SK-N-SH (cell line): ENCODE results near the gene CEP78. TPM values are rescaled to one million over a fixed set of nuclear protein-coding genes. Genes with fewer than 3 reads are reported as not detected.

Experiments used
- CTCF ChIA-PET: fragments of 300-600, 350-600 bp; formaldehyde crosslinking; extraction: SDS; loops from one replicate; lab custom pipeline; 2021; lab: Yijun Ruan, JAX
- POLR2A ChIA-PET: fragments of 350-600 bp; sonication (Branson Sonifier 250); formaldehyde crosslinking; extraction: SDS; loops from one replicate; lab custom pipeline; 2020; ENCODE audit warnings: antibody characterized with exemption, inconsistent platforms; lab: Yijun Ruan, JAX
- DNase-seq: peaks from one replicate; pipeline ENCODE4 v3.0.0; 2012
- H2AFZ ChIP-seq: fragments of 200-600 bp; sonication (generic); 2 replicates; pipeline ENCODE4 v1.8.1; 2016; ENCODE audit warnings: antibody characterized with exemption, mild to moderate bottlenecking, low read depth
- H3F3A ChIP-seq: fragments of 200-600 bp; sonication (generic); replicated peaks from 2 replicates; pipeline ENCODE3; 2016; ENCODE audit warnings: antibody characterized with exemption, mild to moderate bottlenecking; ENCODE audit not compliant: insufficient read depth
- H3K27ac ChIP-seq, 2 experiments: fragments of 200-500 bp in 1 of 2; fragments of 200-600 bp in 1 of 2; sonication (Bioruptor generic) in 1 of 2; sonication (generic), shearing (Covaris generic) in 1 of 2; 2 replicates each; pipeline versions ENCODE4 v1.5.1 to v1.6.1; 2014 to 2016; ENCODE audit warnings: low read depth in 2 of 2, inconsistent platforms in 1 of 2, low read length in 1 of 2, mild to moderate bottlenecking in 1 of 2, mixed read lengths in 1 of 2
- H3K27me3 ChIP-seq: fragments of 200-600 bp; sonication (generic), shearing (Covaris generic); 2 replicates; pipeline ENCODE4 v1.6.1; 2016; ENCODE audit warnings: mixed run types; ENCODE audit not compliant: insufficient read depth
- H3K36me3 ChIP-seq, 2 experiments: fragments of 200-500 bp in 1 of 2; fragments of 200-600 bp in 1 of 2; sonication (Bioruptor generic) in 1 of 2; sonication (generic) in 1 of 2; replicated peaks in 1 of 2; 2 replicates each; pipeline versions ENCODE3 to v1.5.1; 2014 to 2016; ENCODE audit warnings: low read length in 1 of 2, mild to moderate bottlenecking in 1 of 2; ENCODE audit not compliant: insufficient read depth in 2 of 2, control insufficient read depth in 1 of 2
- H3K4me1 ChIP-seq, 2 experiments: fragments of 200-500 bp in 1 of 2; fragments of 200-600 bp in 1 of 2; sonication (Bioruptor generic) in 1 of 2; sonication (generic), shearing (Covaris generic) in 1 of 2; 2 replicates each; pipeline versions ENCODE4 v1.5.1 to v1.6.1; 2014 to 2016; ENCODE audit warnings: low read depth in 1 of 2, low read length in 1 of 2, mixed run types in 1 of 2; ENCODE audit not compliant: insufficient read depth in 2 of 2, control insufficient read depth in 1 of 2
- H3K4me2 ChIP-seq: fragments of 200-600 bp; sonication (generic), shearing (Covaris generic); 2 replicates; pipeline ENCODE4 v1.6.1; 2017; ENCODE audit warnings: mixed run types
- H3K4me3 ChIP-seq, 2 experiments: fragments of 200-500 bp in 1 of 2; fragments of 200-600 bp in 1 of 2; sonication (Bioruptor generic) in 1 of 2; sonication (generic), shearing (Covaris generic) in 1 of 2; 2 replicates each; pipeline versions ENCODE4 v1.5.1 to v1.8.1; 2014 to 2016; ENCODE audit warnings: low read depth in 2 of 2, inconsistent platforms in 1 of 2, low read length in 1 of 2, mild to moderate bottlenecking in 1 of 2, mixed read lengths in 1 of 2, moderate library complexity in 1 of 2
- H3K79me2 ChIP-seq: fragments of 200-600 bp; sonication (generic); 2 replicates; pipeline ENCODE4 v1.8.1; 2017; ENCODE audit warnings: mild to moderate bottlenecking; ENCODE audit not compliant: insufficient read depth
- H3K9ac ChIP-seq: fragments of 200-600 bp; sonication (generic); 2 replicates; pipeline ENCODE4 v1.6.1; 2017; ENCODE audit warnings: mixed run types
- H3K9me2 ChIP-seq: fragments of 200-600 bp; sonication (generic); 2 replicates; pipeline ENCODE4 v1.6.1; 2017; ENCODE audit warnings: mixed run types
- H3K9me3 ChIP-seq: fragments of 200-600 bp; sonication (generic); 2 replicates; pipeline ENCODE4 v1.6.1; 2017; ENCODE audit warnings: mixed run types, mild to moderate bottlenecking, moderate library complexity
- H4K20me1 ChIP-seq: fragments of 200-600 bp; sonication (generic); 2 replicates; pipeline ENCODE4 v1.6.1; 2017; ENCODE audit warnings: mild to moderate bottlenecking, mixed run types; ENCODE audit not compliant: insufficient read depth
- ELF1 ChIP-seq: IDR thresholded peaks from 2 replicates; pipeline ENCODE4 v1.4.0; 2012
- FOSL2 ChIP-seq: IDR thresholded peaks from 2 replicates; pipeline ENCODE4 v1.4.0; 2012; ENCODE audit warnings: low read depth, mild to moderate bottlenecking, moderate library complexity, borderline replicate concordance
- FOXJ3 ChIP-seq: sonication (generic); formaldehyde crosslinking; IDR thresholded peaks from 2 replicates; pipeline ENCODE4 v1.5.1; 2020; ENCODE audit warnings: mild to moderate bottlenecking, missing genetic modification reagents
- MEF2A ChIP-seq: IDR thresholded peaks from 2 replicates; pipeline ENCODE4 v1.4.0; 2012; ENCODE audit warnings: low read depth, borderline replicate concordance
- MXI1 ChIP-seq: IDR thresholded peaks from 2 replicates; pipeline ENCODE4 v1.6.1; 2012; ENCODE audit warnings: mild to moderate bottlenecking, low read depth, low read length, improper control_type of control experiment
- NFIC ChIP-seq: IDR thresholded peaks from 2 replicates; pipeline ENCODE4 v1.4.0; 2012; ENCODE audit warnings: borderline replicate concordance
- POLR2AphosphoS5 ChIP-seq: IDR thresholded peaks from 2 replicates; pipeline ENCODE4 v1.6.1; 2012; ENCODE audit warnings: low read depth, low read length
- RAD21 ChIP-seq: IDR thresholded peaks from 2 replicates; pipeline ENCODE4 v1.6.1; 2012; ENCODE audit warnings: mild to moderate bottlenecking, low read length
- RFX5 ChIP-seq: IDR thresholded peaks from 2 replicates; pipeline ENCODE4 v1.6.1; 2012; ENCODE audit warnings: mild to moderate bottlenecking, improper control_type of control experiment, low read length
- RXRA ChIP-seq: IDR thresholded peaks from 2 replicates; pipeline ENCODE4 v1.4.0; 2012; ENCODE audit warnings: low read depth, mild to moderate bottlenecking, borderline replicate concordance
- SIN3A ChIP-seq: IDR thresholded peaks from 2 replicates; pipeline ENCODE4 v1.6.1; 2012; ENCODE audit warnings: low read depth, mild to moderate bottlenecking, low read length, moderate library complexity, borderline replicate concordance
- SMC3 ChIP-seq: IDR thresholded peaks from 2 replicates; pipeline ENCODE4 v1.6.1; 2012; ENCODE audit warnings: low read depth, low read length, improper control_type of control experiment
- TCF12 ChIP-seq: IDR thresholded peaks from 2 replicates; pipeline ENCODE4 v1.4.0; 2012
- YY1 ChIP-seq: IDR thresholded peaks from 2 replicates; pipeline ENCODE4 v1.4.0; 2012; ENCODE audit warnings: low read depth, mild to moderate bottlenecking
- WGBS: methylation state at CpG from one replicate; pipeline ENCODE4 v1.1.6; 2017; ENCODE audit warnings: low lambda C conversion rate; 5-methylcytosine and 5-hydroxymethylcytosine counted together
- polyA plus RNA-seq, 3 experiments: library from polyadenylated mRNA; depleted of rRNA; stranded (reverse); fragments of >200 nt; gene quantifications; 2 replicates each; pipeline ENCODE4 v1.2.3, GENCODE V29; 2012
- TF ChIP-seq, protein P1 (sequence below): IDR thresholded peaks from 2 replicates; pipeline ENCODE4; 2012
- TF ChIP-seq, protein P2 (sequence below): fragments of 200-600 bp; sonication (generic); IDR thresholded peaks from 2 replicates; pipeline ENCODE4 v1.6.1; 2017; ENCODE audit warnings: antibody characterized with exemption, mild to moderate bottlenecking, moderate library complexity
- TF ChIP-seq, protein P3 (sequence below): IDR thresholded peaks from 2 replicates; pipeline ENCODE4 v1.4.0; 2012; ENCODE audit warnings: low read depth, borderline replicate concordance
- TF ChIP-seq, protein P4 (sequence below): IDR thresholded peaks from 2 replicates; pipeline ENCODE4 v1.4.0; 2012; ENCODE audit warnings: low read depth, borderline replicate concordance
- TF ChIP-seq, protein P5 (sequence below): fragments of 150-350 bp; IDR thresholded peaks from 2 replicates; pipeline ENCODE4 v1.6.1; 2016; ENCODE audit warnings: mild to moderate bottlenecking, low read depth, low read length

CEP78 gene
- polyA plus RNA-seq, 1 of the 3 experiments (the other 2 are of a cell fraction) = 6.2 TPM

DNA sequence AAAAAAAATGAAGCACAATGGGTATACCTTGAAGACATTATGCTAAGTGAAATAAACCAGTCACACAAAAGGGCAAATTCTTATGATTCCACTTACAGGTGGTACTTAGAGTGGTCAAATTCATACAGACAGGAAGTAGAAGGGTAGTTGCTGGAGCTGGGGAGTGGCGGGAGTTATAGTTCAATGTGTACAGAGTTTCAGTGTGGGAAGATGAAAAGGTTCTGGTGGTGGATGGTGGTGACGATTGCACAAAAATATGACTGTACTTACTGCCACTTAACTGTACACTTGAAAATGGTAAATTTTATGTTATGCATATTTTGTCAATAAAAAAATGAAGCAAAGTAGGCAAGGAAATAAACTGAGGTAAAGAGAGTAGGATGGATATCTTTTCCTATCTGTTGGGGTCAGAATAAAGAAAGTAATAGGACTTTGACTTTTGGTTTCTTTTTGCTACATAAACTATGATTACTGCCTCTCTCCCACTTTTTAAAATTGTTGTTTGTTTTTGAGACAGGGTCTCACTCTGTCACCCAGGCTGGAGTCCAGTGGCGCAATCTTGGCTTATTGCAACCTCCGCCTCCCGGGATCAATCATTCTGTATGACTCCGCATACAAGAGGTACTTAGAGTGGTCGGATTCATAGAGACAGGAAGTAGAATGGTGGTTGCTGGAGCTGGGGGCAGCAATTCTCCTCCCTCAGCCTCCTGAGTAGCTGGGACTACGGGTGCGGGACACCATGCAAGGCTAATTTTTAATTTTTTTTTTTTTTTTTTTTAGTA is 57.0 kb downstream of the CEP78 start:
- Histone ChIP-seq H3K9me3 (no peaks in the 10 kb centered on the region), H3K27ac (no peak overlapping the region), H3K4me2 (no peak overlapping the region), H3K4me1 (peaks cover 4 to 17% of the 10 kb centered on the region in 2 experiments; a peak in 2 of 4 replicates), H3K79me2 (peaks cover 5% of the 10 kb centered on the region), H3K9ac (no peak overlapping the region), H3K36me3 (no peaks in the 10 kb centered on the region), H3F3A (no peaks in the 10 kb centered on the region), H3K27me3 (no peaks in the 10 kb centered on the region), H4K20me1 (no peaks in the 10 kb centered on the region), H3K9me2 (no peaks in the 10 kb centered on the region), H3K4me3 (no peak overlapping the region), H2AFZ (no peak overlapping the region)
- 96% methylated on average over 9 of the region's 9 CpGs for WGBS
- ChIA-PET CTCF (interaction anchor here (0.7 to 1.5 kb wide), 2 partner anchors 75 to 78 kb away, joined by 3 to 4 read pairs; no protein-coding TSS in a partner anchor), POLR2A (interaction anchor here (0.6 kb wide), 1 partner anchor 14 kb away, joined by 4 read pairs; no protein-coding TSS in a partner anchor)
- TF ChIP-seq RFX5 (no peak), MXI1 (no peak), ELF1 (no peak), SMC3 (no peak), RXRA (no peak), TCF12 (no peak), FOSL2 (no peak), NFIC (no peak), POLR2AphosphoS5 (no peak)
- TF ChIP-seq, protein P1, sequence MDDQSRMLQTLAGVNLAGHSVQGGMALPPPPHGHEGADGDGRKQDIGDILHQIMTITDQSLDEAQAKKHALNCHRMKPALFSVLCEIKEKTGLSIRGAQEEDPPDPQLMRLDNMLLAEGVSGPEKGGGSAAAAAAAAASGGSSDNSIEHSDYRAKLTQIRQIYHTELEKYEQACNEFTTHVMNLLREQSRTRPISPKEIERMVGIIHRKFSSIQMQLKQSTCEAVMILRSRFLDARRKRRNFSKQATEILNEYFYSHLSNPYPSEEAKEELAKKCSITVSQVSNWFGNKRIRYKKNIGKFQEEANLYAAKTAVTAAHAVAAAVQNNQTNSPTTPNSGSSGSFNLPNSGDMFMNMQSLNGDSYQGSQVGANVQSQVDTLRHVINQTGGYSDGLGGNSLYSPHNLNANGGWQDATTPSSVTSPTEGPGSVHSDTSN = no peak
- DNase-seq = no peak

DNA sequence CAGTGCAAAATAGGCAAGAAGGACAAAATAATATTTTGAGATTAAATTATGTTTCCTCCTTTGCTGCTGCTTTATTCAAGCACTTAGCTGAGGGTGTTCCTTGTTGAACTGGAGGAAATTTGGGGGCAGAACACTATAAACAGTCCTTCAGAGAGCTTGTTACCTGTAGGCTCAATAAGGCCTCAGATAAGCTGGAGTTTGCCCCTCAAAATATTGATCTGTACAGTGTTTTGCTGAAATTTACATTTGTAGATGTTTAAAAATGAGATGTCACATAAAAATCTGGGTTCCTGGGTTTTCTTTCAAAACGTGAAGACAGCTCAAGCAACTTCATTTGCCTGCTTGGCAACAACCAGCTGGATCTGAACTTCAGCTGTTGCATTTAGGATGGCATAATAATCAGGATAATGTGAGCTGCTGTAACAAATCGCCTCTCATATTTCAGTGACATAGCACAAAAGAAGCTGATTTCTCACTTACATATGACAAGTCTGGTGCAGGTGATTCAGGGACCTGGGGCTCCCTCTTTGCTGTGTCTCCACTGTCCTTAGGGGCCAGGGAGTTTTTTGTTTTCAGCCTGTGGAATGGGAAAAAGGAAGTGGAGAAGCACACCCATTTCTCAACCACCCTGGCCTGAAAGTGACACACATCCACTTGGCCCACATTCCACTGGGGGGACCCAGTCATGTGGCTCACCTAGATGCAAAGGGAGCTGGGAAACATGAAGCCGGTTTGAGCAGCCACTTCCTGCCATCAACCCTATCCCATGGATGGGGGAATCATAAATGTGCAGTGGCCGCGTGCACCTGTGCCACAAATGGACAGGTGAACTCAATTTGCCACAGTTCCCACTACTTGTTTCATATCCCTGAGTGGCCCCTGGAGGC is 58.7 kb downstream of the CEP78 start:
- Histone ChIP-seq H3K36me3 (no peaks in the 10 kb centered on the region), H3K9me3 (no peaks in the 10 kb centered on the region), H3K9ac (no peak overlapping the region), H3F3A (no peaks in the 10 kb centered on the region), H3K9me2 (no peaks in the 10 kb centered on the region), H3K4me3 (no peak overlapping the region), H3K27ac (no peak overlapping the region), H3K4me2 (no peak overlapping the region), H3K27me3 (no peaks in the 10 kb centered on the region), H3K79me2 (peaks cover 5% of the 10 kb centered on the region), H3K4me1 (peaks cover 4 to 21% of the 10 kb centered on the region in 2 experiments; a peak in 2 of 4 replicates), H2AFZ (no peak overlapping the region), H4K20me1 (no peaks in the 10 kb centered on the region)
- POLR2A ChIA-PET = interaction anchor here (3.1 kb wide), 1 partner anchor 14 kb away, joined by 12 read pairs; no protein-coding TSS in a partner anchor
- WGBS = 95% methylated on average over 5 of the region's 5 CpGs
- DNase-seq = no peak
- CTCF ChIA-PET = interaction anchor here (1.5 to 2.3 kb wide), 2 partner anchors 16 to 74 kb away, joined by 4 to 6 read pairs; no protein-coding TSS in a partner anchor
- TF ChIP-seq, protein P2, sequence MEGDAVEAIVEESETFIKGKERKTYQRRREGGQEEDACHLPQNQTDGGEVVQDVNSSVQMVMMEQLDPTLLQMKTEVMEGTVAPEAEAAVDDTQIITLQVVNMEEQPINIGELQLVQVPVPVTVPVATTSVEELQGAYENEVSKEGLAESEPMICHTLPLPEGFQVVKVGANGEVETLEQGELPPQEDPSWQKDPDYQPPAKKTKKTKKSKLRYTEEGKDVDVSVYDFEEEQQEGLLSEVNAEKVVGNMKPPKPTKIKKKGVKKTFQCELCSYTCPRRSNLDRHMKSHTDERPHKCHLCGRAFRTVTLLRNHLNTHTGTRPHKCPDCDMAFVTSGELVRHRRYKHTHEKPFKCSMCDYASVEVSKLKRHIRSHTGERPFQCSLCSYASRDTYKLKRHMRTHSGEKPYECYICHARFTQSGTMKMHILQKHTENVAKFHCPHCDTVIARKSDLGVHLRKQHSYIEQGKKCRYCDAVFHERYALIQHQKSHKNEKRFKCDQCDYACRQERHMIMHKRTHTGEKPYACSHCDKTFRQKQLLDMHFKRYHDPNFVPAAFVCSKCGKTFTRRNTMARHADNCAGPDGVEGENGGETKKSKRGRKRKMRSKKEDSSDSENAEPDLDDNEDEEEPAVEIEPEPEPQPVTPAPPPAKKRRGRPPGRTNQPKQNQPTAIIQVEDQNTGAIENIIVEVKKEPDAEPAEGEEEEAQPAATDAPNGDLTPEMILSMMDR = no peak
- no peak for TF ChIP-seq SIN3A
- TF ChIP-seq, protein P3, sequence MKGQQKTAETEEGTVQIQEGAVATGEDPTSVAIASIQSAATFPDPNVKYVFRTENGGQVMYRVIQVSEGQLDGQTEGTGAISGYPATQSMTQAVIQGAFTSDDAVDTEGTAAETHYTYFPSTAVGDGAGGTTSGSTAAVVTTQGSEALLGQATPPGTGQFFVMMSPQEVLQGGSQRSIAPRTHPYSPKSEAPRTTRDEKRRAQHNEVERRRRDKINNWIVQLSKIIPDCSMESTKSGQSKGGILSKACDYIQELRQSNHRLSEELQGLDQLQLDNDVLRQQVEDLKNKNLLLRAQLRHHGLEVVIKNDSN = no peak
- no peak for TF ChIP-seq FOSL2
- TF ChIP-seq, protein P4, sequence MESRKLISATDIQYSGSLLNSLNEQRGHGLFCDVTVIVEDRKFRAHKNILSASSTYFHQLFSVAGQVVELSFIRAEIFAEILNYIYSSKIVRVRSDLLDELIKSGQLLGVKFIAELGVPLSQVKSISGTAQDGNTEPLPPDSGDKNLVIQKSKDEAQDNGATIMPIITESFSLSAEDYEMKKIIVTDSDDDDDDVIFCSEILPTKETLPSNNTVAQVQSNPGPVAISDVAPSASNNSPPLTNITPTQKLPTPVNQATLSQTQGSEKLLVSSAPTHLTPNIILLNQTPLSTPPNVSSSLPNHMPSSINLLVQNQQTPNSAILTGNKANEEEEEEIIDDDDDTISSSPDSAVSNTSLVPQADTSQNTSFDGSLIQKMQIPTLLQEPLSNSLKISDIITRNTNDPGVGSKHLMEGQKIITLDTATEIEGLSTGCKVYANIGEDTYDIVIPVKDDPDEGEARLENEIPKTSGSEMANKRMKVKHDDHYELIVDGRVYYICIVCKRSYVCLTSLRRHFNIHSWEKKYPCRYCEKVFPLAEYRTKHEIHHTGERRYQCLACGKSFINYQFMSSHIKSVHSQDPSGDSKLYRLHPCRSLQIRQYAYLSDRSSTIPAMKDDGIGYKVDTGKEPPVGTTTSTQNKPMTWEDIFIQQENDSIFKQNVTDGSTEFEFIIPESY = no peak
- no peak for TF ChIP-seq RAD21
- TF ChIP-seq, protein P5, sequence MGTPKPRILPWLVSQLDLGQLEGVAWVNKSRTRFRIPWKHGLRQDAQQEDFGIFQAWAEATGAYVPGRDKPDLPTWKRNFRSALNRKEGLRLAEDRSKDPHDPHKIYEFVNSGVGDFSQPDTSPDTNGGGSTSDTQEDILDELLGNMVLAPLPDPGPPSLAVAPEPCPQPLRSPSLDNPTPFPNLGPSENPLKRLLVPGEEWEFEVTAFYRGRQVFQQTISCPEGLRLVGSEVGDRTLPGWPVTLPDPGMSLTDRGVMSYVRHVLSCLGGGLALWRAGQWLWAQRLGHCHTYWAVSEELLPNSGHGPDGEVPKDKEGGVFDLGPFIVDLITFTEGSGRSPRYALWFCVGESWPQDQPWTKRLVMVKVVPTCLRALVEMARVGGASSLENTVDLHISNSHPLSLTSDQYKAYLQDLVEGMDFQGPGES = no peak
- no peak for TF ChIP-seq MEF2A
- no peak for TF ChIP-seq FOXJ3 (CRISPR knock-in tag)
- no peak for TF ChIP-seq YY1
